GM23338 (cell line): ENCODE data around the gene EXOC3L4. TPM values are rescaled to one million over a fixed set of nuclear protein-coding genes. Genes with fewer than 3 reads are reported as not detected.
A peak's percentile ranks its signal among the peaks of the same experiment; 100 is the strongest.

ENCODE experiments used
- ATAC-seq: fragments of 200-7000 bp; cut with Tn5 transposase; 3 replicates; pipeline ENCODE4 v1.9.1; 2020
- DNase-seq: peaks from one replicate; pipeline ENCODE4 v3.0.0-alpha.2; 2015; ENCODE audit warnings: low spot score
- H2AFZ ChIP-seq: fragments of 200-600 bp; sonication (generic); 2 replicates; pipeline ENCODE4 v1.8.0; 2016; ENCODE audit warnings: antibody characterized with exemption, mild to moderate bottlenecking, moderate library complexity
- H3F3A ChIP-seq: fragments of 200-600 bp; sonication (generic); replicated peaks from 2 replicates; pipeline ENCODE4 v1.8.0; 2017; ENCODE audit warnings: antibody characterized with exemption, mixed run types, low read depth
- H3K27ac ChIP-seq: fragments of 200-600 bp; sonication (generic); 2 replicates; pipeline ENCODE4 v1.6.1; 2016; ENCODE audit warnings: low read depth
- H3K27me3 ChIP-seq: fragments of 200-600 bp; sonication (generic); 2 replicates; pipeline ENCODE4 v1.8.0; 2016; ENCODE audit warnings: mild to moderate bottlenecking, mixed run types, moderate library complexity; ENCODE audit not compliant: insufficient read depth
- H3K36me3 ChIP-seq: fragments of 200-600 bp; sonication (generic); 2 replicates; pipeline ENCODE4 v1.8.0; 2016; ENCODE audit warnings: mild to moderate bottlenecking; ENCODE audit not compliant: insufficient read depth
- H3K4me1 ChIP-seq: fragments of 200-600 bp; sonication (generic); 2 replicates; pipeline ENCODE4 v1.8.0; 2016; ENCODE audit warnings: mild to moderate bottlenecking, moderate library complexity; ENCODE audit not compliant: insufficient read depth
- H3K4me2 ChIP-seq: fragments of 200-600 bp; sonication (generic); 2 replicates; pipeline ENCODE4 v1.7.1; 2017; ENCODE audit warnings: mixed run types
- H3K4me3 ChIP-seq: fragments of 200-600 bp; sonication (generic); 2 replicates; pipeline ENCODE4 v1.6.1; 2016; ENCODE audit warnings: mixed run types
- H3K79me2 ChIP-seq: fragments of 200-600 bp; sonication (generic); replicated peaks from 2 replicates; pipeline ENCODE4 v1.8.0; 2017; ENCODE audit warnings: mild to moderate bottlenecking; ENCODE audit not compliant: insufficient read depth
- H3K9me2 ChIP-seq: fragments of 200-600 bp; sonication (generic); 2 replicates; pipeline ENCODE4 v1.8.0; 2017; ENCODE audit not compliant: insufficient read depth
- H4K20me1 ChIP-seq: fragments of 200-600 bp; sonication (generic); replicated peaks from 2 replicates; pipeline ENCODE4 v1.8.0; 2017; ENCODE audit warnings: mild to moderate bottlenecking; ENCODE audit not compliant: insufficient read depth
- H3K27ac Mint-ChIP-seq: 2 replicates; pipeline ENCODE4 v1.8.0; 2020; ENCODE audit warnings: inconsistent platforms, mild to moderate bottlenecking, moderate library complexity, mixed read lengths
- H3K27me3 Mint-ChIP-seq: 3 replicates; pipeline ENCODE4 v1.8.0; 2022; ENCODE audit warnings: low read depth, mild to moderate bottlenecking, moderate library complexity, mixed read lengths, inconsistent platforms; ENCODE audit not compliant: insufficient read depth, poor library complexity
- H3K36me3 Mint-ChIP-seq: 3 replicates; pipeline ENCODE4 v1.8.0; 2021; ENCODE audit warnings: low read depth, mild to moderate bottlenecking, inconsistent platforms, moderate library complexity, mixed read lengths
- H3K4me1 Mint-ChIP-seq: 3 replicates; pipeline ENCODE4 v1.8.0; 2020; ENCODE audit warnings: mild to moderate bottlenecking, inconsistent platforms, mixed read lengths
- H3K4me3 Mint-ChIP-seq: 3 replicates; pipeline ENCODE4 v1.8.0; 2021; ENCODE audit warnings: moderate library complexity, mild to moderate bottlenecking, inconsistent platforms, mixed read lengths
- H3K9me3 Mint-ChIP-seq: 3 replicates; pipeline ENCODE4 v1.8.0; 2020; ENCODE audit warnings: moderate library complexity, mild to moderate bottlenecking, inconsistent platforms, mixed read lengths
- CREB1 ChIP-seq: fragments of 250-450 bp; sonication (Bioruptor Pico); IDR thresholded peaks from 2 replicates; pipeline ENCODE4 v1.5.0; 2020; ENCODE audit warnings: low read depth, mild to moderate bottlenecking, moderate library complexity
- CTCF ChIP-seq, 2 experiments: fragments of 200-600 bp in 1 of 2; sonication (generic) in 1 of 2; conservative IDR thresholded peaks; 2 replicates each; pipeline versions ENCODE4 v1.5.1 to v1.6.1; 2016 to 2017; ENCODE audit warnings: antibody characterized with exemption in 2 of 2, low read depth in 2 of 2, mild to moderate bottlenecking in 2 of 2, moderate library complexity in 1 of 2
- ETS1 ChIP-seq: IDR thresholded peaks from 2 replicates; pipeline ENCODE4 v1.6.1; 2016; ENCODE audit warnings: antibody characterized with exemption
- EZH2 ChIP-seq: fragments of 200-600 bp; sonication (generic); IDR thresholded peaks from one replicate; pipeline ENCODE4 v1.8.0; 2017; ENCODE audit warnings: antibody characterized with exemption, mild to moderate bottlenecking, low read depth; ENCODE audit not compliant: unreplicated experiment
- EZH2phosphoT487 ChIP-seq: fragments of 200-600 bp; sonication (generic); IDR thresholded peaks from one replicate; pipeline ENCODE4 v1.8.1; 2018; ENCODE audit warnings: antibody characterized with exemption; ENCODE audit not compliant: unreplicated experiment
- JUNB ChIP-seq: IDR thresholded peaks from one replicate; pipeline ENCODE4 v1.6.1; 2016; ENCODE audit warnings: antibody characterized with exemption; ENCODE audit not compliant: unreplicated experiment
- NANOG ChIP-seq: IDR thresholded peaks from 2 replicates; pipeline ENCODE4 v1.6.1; 2016; ENCODE audit warnings: antibody characterized with exemption, borderline replicate concordance
- POLR2AphosphoS5 ChIP-seq: IDR thresholded peaks from 2 replicates; pipeline ENCODE4 v1.6.1; 2016; ENCODE audit warnings: antibody characterized with exemption, low read depth
- REST ChIP-seq: IDR thresholded peaks from one replicate; pipeline ENCODE4 v1.6.1; 2018; ENCODE audit warnings: antibody characterized with exemption; ENCODE audit not compliant: unreplicated experiment
- STAT1 ChIP-seq: IDR thresholded peaks from one replicate; pipeline ENCODE4 v1.6.1; 2016; ENCODE audit warnings: antibody characterized with exemption; ENCODE audit not compliant: unreplicated experiment
- ZNF114 ChIP-seq: fragments of 250-450 bp; sonication (Bioruptor Pico); IDR thresholded peaks from 2 replicates; pipeline ENCODE4 v1.5.0; 2020; ENCODE audit warnings: mild to moderate bottlenecking, moderate library complexity
- ZNF331 ChIP-seq: fragments of 250-450 bp; sonication (Bioruptor Pico); IDR thresholded peaks from 2 replicates; pipeline ENCODE4 v1.5.0; 2020; ENCODE audit warnings: low read depth, mild to moderate bottlenecking, moderate library complexity
- ZNF462 ChIP-seq: fragments of 250-450 bp; sonication (Bioruptor Pico); IDR thresholded peaks from 2 replicates; pipeline ENCODE4 v1.5.0; 2020; ENCODE audit warnings: mild to moderate bottlenecking, moderate library complexity
- polyA plus RNA-seq: library from polyadenylated mRNA; unstranded; fragments of >200 nt; fragmentation: Nextera tagmentation; extraction: Ambion mirVana; gene quantifications from 2 replicates; pipeline ENCODE4 v1.2.1, GENCODE V29; 2016
- total RNA-seq: library from RNA; depleted of rRNA; stranded (reverse); fragments of >200 nt; shearing (Covaris generic); gene quantifications from 2 replicates; pipeline ENCODE4 v1.2.3, GENCODE V29; 2014

Gene EXOC3L4
- total and polyA plus RNA-seq, 2 experiments from 2014 or later: not detected

- Histone ChIP-seq H3K79me2 (no peaks in the 10 kb centered on the region), H4K20me1 (no peaks in the 10 kb centered on the region), H3K36me3 (no peaks in the 10 kb centered on the region), H3K4me1 (peaks cover 21% of the 10 kb centered on the region), H3F3A (no peaks in the 10 kb centered on the region), H3K27me3 (peaks cover 22% of the 10 kb centered on the region), H2AFZ (no peak overlapping the region), H3K9me2 (no peaks in the 10 kb centered on the region), H3K4me3 (peak overlapping the region; percentile 56; the same call in 1 of the 2 replicates), H3K4me2 (peak overlapping the region; percentile 88), H3K27ac (no peak overlapping the region)
- DNase-seq (no peak), ATAC-seq (peak; percentile 6)
- peaks cover 31% of the 10 kb centered on the region for H3K4me1 Mint-ChIP-seq
- H3K4me3 Mint-ChIP-seq: peak overlapping the region; percentile 60; the same call in 2 of the 3 replicates
- peaks cover 37% of the 10 kb centered on the region for H3K27me3 Mint-ChIP-seq
- H3K36me3 Mint-ChIP-seq: no peaks in the 10 kb centered on the region; the same call in 2 of the 3 replicates
- no peak overlapping the region for H3K27ac Mint-ChIP-seq
- TF ChIP-seq CTCF (conservative IDR thresholded peaks at IDR 0.05; ENCODE audit: low read depth in 2 of 2): no peak
- no peak for TF ChIP-seq NANOG
- TF ChIP-seq EZH2phosphoT487: no peak
- TF ChIP-seq POLR2AphosphoS5: no peak
- TF ChIP-seq ZNF331 (CRISPR knock-in tag): no peak
- no peak for TF ChIP-seq STAT1
- no peak for TF ChIP-seq CREB1 (CRISPR knock-in tag)
- no peak for TF ChIP-seq JUNB
- TF ChIP-seq REST: no peak
- no peak for TF ChIP-seq ZNF114
- TF ChIP-seq EZH2: no peak
- no peak for TF ChIP-seq ETS1
- no peak for TF ChIP-seq ZNF462 (CRISPR knock-in tag)
- no peaks in the 10 kb centered on the region for H3K9me3 Mint-ChIP-seq
Observed at GRCh38 chr14:103111232-103111868, 16.8 kb downstream of the EXOC3L4 start.
